NCI-H1105 (cell line): ENCODE measurements around the gene LITAF.
"Not testable (repeated sequence)": the region's sequence is repeated elsewhere in the genome, so short reads cannot be mapped to it uniquely, and the experiment has no call there.

ENCODE experiments used
- DNase-seq: peaks from one replicate; lab custom pipeline; 2025; lab: John Stamatoyannopoulos, UW

Gene LITAF

DNA sequence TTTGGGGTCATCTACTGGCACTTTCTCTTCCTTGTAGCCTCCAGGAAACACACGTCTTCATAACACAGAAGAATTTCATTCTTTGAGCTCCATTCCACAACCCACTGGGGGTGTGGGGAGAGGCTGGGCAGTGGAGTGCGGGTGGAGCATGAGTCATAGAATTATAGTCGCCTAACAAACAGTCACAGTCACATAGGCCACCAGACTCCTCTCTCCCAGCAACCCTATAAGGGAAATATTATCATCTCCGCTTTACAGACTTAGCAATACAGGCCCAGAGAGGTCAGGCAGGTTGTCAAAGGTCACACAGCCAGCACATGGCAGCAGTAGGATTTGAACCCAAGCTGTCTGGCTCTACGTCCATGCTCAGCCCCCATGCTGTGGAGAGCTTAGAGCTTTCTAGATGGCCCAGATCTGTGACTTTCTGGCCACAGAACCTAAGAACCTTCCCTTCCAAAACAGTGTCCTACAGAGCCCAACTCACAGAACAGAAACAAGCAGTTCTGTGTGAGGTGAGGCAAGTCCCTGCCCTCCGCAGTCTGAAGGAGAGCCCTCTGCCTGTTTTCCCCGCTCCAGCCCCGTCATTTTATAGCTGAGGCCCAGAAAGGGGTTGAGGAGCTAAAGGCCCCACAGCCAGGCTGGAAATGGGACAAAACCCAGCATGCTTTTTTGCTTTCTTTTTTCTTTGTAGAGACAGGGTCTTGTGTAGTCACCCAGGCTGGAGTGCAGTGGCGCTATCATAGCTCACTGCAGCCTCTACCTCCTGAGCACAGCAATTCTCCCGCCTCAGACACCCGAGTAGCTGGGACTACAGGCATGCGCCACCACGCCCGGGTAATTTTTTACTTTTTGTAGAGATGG is 10.7 kb upstream of the LITAF start:
- DNase-seq = no peak

DNA sequence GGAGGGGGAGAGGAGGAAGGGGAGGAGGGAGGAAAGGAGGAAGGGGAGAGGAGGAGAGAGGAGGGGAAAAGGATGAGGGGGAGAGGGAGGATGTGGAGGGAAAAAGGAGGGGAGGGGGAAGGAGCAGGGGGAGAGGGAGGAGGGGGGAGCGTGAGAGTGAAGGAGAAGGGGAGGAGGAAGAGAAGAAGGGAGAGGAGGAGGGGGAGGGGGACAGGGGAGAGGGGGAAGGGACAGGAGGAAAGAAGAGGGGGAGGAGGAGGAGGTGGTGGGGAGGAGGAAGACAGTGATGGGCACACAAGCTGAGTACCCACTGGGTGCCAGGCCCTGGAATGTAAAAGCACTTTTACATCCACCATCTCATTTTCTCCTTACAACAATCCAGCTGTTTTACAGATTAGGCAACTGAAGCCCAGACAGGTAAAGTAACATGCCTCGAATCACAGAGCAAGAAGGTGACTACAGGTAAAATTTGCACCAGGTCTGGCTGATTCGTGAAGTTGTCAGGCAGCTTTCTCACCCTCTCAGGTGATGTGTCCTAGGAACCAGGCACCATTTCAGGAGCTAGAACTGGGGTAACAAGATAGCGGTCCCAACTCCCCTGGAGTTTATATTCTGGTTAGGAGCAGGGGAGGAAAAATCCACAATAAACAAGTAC is 10.0 kb upstream of the LITAF start:
- no peak for DNase-seq

DNA sequence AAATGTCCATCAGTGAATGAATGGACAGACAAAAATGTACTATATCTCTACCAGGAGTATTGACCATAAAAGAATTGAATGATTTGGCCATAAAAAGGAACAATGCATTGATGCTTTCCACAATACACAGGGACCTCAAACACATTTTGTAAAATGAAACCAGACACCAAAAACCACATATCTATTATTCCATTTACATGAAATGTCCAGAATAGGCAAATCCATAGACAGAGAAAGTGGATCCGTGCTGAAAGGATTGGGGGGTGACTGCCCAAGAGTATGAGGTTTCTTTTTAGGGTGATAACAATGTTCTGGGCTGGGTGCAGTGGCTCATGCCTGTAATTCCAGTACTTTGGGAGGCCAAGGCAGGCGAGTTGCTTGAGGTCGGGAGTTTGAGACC is 6.9 kb upstream of the LITAF start:
- DNase-seq = no peak

DNA sequence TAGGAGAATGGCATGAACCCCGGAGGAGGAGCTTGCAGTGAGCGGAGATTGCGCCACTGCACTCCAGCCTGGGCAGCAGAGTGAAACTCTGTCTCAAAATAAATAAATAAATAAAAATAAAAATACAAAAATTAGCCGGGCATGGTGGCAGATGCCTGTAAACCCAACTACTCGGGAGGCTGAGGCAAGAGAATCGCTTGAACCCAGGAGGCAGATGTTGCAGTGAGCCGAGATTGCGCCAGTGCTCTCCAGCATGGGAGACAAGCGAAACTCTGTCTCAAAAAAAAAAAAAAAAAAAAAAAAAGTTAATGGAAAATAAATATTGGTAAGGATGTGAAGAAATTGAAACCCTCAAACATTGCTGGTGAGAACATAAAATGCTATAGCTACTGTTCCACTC is 6.4 kb upstream of the LITAF start:
- DNase-seq = not testable (repeated sequence)

DNA sequence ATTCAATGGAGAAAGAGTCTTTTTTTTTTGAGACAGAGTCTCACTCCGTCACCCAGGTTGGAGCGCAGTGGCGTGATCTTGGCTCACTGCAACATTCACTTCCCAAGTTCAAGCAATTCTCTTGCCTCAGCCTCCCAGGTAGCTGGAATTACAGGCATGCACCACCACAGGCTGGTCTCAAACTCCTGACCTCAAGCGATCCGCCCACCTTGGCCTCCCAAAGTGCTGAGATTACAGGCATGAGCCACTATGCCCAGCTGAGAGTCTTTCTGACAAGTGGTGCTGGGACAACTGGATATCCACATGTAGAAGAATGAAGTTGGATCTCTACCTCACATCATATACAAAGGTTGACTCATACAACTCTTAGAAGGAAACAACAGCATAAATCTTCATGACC is 4.9 kb upstream of the LITAF start:
- not testable (repeated sequence) for DNase-seq

DNA sequence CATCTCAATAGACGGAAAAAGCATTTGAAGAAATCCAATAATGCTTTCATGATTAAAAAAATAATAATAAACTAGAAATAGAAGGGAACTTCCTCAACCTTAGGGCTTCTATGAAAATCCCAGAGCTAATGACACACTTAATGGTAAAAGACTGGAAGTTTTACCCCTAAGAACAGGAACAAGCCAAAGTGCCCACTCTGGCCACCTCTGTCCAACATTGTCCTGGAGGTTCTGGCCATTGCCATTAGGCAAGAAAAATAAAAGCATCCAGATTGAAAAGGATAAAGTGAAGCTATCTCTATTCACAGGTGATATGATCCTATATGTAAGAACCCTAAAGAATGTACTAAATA is 2.5 kb upstream of the LITAF start:
- no peak for DNase-seq

DNA sequence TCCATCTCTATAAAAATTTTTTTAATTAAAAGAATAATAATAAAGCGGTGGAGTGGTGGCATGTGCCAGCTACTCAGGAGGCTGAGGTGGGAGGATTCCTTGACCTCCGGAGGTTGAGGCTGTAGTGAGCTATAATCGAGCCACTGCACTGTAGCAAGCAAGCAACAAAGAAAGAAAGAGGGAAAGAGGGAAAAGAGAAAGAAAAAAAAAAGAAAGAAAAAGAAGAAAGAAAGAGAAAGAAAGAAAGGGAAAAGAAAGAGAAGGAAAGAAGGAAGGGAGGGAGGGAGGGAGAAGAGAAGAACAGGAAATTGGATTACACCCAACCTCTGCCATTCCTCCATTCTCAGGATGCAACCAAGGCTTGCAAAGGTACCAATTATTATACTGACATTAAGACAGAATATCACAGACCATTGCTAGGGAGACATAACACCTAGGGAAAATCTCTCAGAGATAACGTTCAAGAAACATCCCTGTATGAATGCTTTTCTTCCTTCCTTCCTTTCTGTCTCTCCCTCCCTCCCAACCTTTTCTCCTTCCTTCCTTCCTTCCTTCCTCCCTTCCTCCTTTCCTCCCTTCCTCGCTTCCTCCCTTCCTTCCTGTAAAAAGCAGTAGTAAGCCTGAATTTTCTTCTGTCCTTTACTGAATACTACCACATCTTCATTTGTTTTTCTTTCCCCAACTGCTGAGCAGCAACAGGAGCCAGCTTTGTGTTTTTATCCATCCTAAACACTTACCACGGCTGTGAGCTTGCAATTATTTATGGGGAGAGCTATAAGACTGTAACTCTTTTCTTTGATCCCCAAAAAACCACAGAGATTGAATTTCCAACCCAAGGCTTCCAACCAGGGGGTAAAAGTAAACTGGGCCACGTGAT is 1.8 kb upstream of the LITAF start:
- DNase-seq = no peak

DNA sequence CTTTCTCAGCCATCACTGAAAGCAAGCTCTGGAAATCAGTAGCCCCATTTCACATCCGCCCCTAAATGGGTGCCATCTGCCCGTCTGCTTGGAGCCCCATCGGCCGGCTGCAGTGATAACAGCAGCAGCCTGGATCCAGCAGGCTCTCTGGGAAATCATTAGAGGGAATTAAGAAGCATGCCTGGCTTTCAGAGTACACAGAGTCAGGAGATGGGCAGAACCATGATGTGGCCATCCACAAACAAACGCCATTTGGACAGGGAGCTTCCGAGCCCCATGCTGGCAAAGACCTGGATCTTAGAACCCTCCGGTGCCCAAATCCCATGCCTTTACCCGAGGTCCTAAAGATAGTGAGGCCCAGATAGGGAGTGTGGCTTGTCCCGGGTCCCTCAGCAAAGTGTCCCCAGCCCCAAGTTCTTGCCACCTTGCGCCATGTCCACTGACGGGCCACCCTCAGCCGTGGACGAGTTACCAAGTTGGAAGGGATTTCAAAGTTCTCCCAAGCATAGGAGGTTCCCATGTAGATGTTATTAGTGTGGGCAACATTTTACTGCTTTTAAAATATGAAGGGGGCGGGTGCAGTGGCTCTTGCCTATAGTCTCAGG is 1.0 kb upstream of the LITAF start:
- no peak for DNase-seq

DNA sequence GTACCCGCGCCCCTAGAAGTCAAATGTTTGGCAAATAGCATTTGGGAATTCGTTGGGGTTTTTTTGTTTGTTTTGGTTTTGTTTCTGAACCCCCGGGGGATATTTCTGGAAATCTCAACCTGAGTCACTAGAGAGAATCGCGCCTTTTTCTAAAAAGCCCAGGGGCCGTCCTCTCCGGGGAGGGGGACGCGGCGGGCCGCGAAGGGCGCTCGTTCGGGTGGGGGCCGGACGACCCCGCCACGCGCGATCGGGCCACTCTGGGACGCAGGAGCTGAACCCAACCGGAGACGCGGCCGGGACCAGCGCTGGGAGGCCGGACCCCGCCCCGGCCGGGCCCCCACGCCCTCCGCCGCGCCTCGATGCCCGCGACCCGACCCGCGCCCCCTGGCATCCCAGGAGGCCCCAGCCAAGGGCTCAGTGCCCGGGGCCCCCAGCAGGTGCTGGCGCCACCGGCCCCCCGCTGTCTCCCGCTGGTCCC is 302 bp downstream of the LITAF start:
- DNase-seq = no peak

DNA sequence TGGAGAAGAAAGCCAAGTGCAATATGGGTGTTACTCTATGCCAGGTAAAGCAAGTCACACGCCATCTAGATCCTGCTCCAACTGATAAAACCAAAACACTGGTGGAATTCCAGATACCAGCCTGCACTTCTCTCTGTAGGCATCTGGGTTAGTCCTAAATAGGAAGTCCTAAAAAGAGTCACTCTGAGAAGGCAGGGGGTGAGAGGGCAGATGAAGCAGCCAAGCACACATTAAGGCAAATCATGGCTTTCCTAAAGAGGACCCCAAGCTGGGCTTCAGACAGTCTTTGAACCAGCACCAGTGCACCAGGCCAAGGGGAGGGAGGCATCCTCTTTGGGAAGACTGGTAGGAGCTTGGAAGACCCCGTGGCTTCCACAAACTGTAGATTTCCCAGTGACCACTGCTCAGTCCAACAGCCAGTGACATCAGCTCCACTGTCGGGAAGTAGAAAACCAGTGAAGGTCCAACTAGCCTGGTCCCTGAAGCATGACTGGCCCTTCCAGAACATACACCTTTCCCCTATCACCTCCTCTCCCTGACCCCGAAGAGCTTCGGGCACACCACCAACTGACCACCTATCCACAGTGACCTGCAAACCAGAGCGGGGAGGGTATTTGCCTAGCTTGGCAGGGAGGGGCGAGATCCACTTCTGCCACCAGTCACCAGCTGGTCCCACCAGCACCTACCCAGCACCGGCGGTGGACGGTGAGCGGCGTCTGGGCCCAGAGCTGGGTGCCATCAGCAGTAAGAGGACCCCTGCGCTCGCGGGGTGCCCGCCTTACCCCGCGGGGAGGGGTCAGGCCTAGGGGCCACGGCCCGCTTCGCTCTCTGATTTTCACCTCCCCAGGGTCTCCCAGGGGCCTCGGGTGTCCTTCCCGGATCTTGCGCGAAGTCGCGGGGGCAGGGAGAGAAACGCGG is 1.0 kb downstream of the LITAF start:
- no peak for DNase-seq

DNA sequence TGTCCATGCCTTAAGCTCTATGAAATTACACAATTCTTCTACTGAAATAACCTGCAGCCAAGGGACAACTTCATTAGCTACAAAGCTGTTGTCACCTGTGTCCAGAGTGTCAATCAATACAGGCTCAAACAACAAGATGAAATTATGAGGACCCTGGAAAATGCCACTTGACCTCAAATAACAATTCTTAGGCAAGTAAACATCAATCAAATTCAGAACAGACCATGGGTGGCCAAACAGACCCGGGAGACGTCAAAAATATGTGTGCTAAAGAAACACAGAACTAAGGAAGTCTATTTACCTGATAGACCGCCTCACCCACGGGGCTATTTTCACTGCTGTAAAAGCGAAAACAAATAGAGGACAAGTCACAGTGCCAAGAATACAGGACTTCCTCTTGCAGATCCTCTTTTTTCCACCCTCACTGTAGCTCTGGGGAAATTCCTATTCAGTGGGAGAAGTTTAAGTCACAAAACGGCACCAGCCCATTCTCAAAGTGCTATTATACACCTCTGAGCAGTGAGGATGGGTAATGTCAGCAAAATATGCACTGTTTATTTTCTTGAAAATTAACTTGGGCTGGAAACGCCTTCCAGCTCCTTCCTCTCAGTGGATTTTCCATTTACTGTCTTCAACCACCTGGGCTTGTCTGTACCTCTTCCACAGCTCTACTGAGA is 2.7 kb downstream of the LITAF start:
- no peak for DNase-seq

DNA sequence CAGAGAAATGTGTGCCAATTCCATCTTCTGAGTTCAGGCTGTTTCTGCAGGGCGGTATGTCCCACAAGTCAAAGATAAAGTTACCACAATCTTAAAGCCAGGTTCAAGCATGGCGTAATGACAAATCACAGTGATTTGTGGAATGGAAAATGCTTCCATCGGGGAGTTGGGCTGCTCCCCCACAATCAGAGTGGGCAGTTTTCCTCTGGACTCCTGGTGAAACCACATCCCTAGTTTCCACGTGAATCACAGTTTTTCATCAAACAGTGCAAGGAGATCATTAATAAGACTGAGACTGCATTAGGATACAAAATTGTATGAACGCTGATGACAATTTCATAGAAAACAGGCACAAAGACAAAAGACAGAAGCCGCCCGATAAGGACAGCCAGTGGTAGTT is 3.6 kb downstream of the LITAF start:
- no peak for DNase-seq

DNA sequence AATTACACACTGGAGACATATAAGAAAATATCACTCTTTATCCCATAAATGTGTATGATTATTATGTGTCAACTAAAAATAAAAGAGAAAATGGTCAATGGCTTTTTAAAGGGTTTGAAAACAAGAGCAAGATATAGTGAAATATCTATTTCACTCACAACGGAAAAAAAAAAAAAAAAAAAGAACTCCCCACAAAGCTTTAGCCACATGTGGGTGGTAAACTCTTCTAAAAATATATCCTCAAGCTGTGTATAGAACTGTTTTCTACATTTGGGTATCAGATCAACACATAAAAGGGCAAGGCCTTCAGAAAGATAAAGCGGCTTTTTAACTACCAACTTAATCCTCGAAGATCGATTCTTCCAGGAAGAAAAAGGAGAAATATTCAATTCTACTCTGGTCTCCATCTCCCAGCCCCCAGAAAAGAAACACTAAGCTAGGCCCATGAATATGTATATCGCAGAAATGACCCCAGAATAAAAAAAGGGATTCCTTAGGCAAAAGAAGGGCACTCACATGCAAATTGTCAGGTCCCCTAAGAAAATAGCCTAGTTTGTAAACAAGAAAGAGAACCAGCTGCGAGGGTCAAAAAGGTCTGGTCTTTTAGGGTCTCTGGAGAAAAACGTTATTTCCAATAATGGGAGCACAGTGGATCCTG is 4.4 kb downstream of the LITAF start:
- no peak for DNase-seq

DNA sequence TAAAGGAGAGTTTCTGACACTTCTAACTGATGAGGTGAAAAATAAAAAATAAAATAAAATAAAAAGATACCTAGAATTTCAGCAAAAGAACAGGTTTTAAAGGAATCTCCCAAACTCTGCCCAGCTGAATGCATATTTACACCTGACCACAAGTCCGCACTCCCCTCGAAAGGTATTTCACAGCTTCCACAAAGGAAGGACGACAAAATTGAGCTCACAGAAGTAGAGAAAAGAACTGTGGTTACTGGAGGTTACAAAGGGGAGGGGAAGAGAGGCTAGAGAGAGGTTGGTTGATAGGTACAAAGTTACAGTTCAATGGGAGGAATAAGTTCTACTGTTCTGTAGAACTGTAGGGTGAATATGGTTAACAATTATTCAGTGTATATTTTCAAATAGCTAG is 5.0 kb downstream of the LITAF start:
- no peak for DNase-seq

DNA sequence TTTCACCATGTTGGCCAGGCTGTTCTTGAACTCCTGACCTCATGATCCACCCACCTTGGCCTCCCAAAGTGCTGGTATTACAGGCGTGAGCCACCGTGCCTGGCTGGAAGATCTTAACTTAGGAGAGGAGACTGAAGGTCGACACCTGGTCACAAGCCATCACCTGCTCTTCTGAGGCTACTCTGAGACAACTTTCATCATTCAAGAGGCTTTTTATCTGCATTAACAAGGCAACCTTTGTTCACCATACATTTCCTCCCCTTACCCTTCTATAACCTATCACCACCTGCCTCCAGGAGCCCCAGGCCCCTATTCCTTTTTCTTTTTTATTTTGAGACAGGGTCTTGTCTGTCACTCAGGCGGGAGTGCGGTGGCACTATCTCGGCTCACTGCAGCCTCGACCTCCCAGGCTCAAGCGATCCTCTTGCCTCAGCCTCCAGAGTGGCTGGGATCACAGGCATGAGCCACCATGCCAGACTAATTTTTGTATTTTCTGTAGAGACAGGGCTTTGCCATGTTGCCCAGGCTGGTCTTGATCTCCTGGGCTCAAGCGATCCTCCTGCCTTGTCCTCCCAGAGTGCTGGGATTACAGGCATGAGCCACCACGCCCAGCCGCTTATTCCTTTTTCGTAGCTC is 6.2 kb downstream of the LITAF start:
- no peak for DNase-seq

DNA sequence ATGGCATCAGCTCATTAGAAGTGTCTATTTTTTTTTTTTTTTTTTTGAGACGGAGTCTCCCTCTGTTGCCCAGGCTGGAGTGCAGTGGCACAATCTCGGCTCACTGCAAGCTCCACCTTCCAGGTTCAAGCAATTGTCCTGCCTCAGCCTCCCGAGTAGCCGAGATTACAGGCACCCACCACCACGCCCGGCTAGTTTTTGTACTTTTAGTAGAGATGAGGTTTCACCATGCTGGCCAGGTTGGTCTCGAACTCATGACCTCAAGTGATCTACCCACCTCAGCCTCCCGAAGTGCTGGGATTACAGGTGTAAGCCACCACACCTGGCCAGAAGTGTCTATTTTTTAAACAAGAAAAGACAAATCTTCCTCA is 9.4 kb downstream of the LITAF start:
- not testable (repeated sequence) for DNase-seq

DNA sequence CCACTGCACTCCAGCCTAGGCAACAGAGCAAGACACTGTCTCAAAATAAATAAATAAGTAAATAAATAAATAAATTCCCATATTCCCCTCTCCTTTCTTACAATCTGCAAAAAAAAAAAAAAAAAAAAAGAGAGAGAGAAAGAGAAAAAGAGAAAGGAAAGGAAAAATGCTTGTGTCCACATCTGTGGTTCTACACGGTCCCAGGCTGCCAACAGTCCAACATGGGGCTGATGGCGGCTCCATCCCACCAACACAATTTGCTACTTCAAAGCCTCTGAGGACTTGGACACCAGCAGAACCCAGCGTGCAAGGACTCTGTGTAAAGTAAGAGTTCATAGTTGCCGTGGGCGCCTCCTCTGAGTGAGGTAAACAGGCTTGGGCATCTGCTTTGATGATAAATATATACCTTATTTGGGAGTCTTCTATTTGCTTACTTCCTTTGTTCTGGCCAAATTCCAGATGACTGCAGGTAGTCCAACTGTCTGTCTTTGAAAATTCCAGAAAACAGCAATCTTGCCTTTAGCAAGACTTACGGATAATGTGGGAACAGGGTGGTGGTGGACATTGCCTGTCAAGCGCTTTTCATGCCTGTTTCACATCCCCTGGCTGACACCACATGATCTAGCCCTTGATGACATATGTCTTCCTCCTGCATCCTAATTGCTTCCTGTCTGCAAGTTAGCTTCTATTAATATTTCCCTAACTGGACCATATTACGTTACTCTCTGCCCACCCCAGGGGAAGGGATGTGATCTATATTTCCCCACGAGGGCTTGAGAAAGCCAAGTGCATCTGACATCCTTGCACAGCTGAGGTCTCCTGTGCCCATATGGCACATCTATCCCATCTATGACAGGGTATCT is 10.1 kb downstream of the LITAF start:
- no peak for DNase-seq

DNA sequence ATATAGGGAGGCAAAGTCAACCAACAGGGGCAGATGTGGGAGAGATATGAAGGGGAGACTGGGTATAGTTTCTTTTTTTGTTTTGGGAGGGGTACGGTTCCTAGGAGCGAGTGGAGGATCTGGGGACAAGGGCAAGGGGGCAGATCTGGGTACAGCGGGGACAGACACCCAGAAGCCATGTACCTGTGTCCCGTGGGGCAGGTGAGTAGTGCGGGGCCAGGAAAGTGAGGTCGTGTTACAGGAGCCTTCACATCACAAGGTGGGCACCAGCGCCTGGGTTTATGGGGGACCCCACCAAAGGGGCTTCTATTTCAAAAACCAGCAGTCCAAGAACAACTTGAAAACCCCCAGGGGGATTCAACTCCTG is 11.5 kb downstream of the LITAF start:
- no peak for DNase-seq
